Esophagus squamous epithelium (tissue), 5 donors: ENCODE data around the gene GPC5. TPM values are rescaled to one million over a fixed set of nuclear protein-coding genes. Genes with fewer than 3 reads are reported as not detected.

ENCODE experiments used
- DNase-seq: peaks from one replicate; lab custom pipeline; 2025; lab: John Stamatoyannopoulos, UW
- H3K27ac ChIP-seq, 4 donors: fragments of 200-600 bp; sonication (generic); one replicate each; pipeline ENCODE4 v1.5.1; 2016 to 2019; ENCODE audit warnings: mild to moderate bottlenecking in 1 of 4
- H3K27me3 ChIP-seq, 4 donors: fragments of 200-600 bp; sonication (generic); 1 replicate in 3 of 4; 2 replicates in 1 of 4; pipeline versions ENCODE4 v1.5.1 to v1.6.0; 2017 to 2021; ENCODE audit warnings: antibody characterized with exemption in 1 of 4
- H3K36me3 ChIP-seq, 3 donors: fragments of 200-600 bp; sonication (generic); one replicate each; pipeline ENCODE4 v1.5.1; 2016 to 2019
- H3K4me1 ChIP-seq, 3 donors: fragments of 200-600 bp; sonication (generic); one replicate each; pipeline ENCODE4 v1.5.1; 2017 to 2019
- H3K4me3 ChIP-seq, 4 donors: fragments of 200-600 bp; sonication (generic); 1 replicate in 3 of 4; 2 replicates in 1 of 4; pipeline ENCODE4 v1.5.1; 2016 to 2019; ENCODE audit warnings: mild to moderate bottlenecking in 2 of 4, moderate library complexity in 1 of 4
- H3K9me3 ChIP-seq, 3 donors: fragments of 200-600 bp; sonication (generic); one replicate each; pipeline ENCODE4 v1.5.1; 2016 to 2019
- CTCF ChIP-seq, 6 experiments: fragments of 450-650 bp in 4 of 6; fragments of 200-600 bp in 2 of 6; sonication (generic) in 2 of 6; IDR thresholded peaks; one replicate each; pipeline ENCODE4 v1.5.1; 2016 to 2019; ENCODE audit warnings: antibody characterized with exemption in 6 of 6, mild to moderate bottlenecking in 4 of 6, moderate library complexity in 4 of 6
- POLR2A ChIP-seq, 4 donors: fragments of 450-650 bp; IDR thresholded peaks; one replicate each; pipeline ENCODE4 v1.6.1; 2017; ENCODE audit warnings: antibody characterized with exemption in 4 of 4, mild to moderate bottlenecking in 4 of 4, moderate library complexity in 3 of 4
- WGBS, 2 donors: methylation state at CpG; one replicate each; pipeline ENCODE4 v1.1.5; 2018; 5-methylcytosine and 5-hydroxymethylcytosine counted together
- intact Hi-C: fragments of 100-400 bp; cut with DNase I; formaldehyde crosslinking; loops from one replicate; pipeline ENCODE4 v1.15.0; 2022
- total RNA-seq, 4 donors: library from RNA; depleted of rRNA; stranded (reverse); fragments of >200 nt; gene quantifications; one replicate each; pipeline ENCODE4 v1.1.0, GENCODE V29; 2016
- donor health status: DM: yes; HTN: yes; CAD: no.

Gene GPC5
- total RNA-seq, 4 donors from 2014 or later, result not detected

DNA sequence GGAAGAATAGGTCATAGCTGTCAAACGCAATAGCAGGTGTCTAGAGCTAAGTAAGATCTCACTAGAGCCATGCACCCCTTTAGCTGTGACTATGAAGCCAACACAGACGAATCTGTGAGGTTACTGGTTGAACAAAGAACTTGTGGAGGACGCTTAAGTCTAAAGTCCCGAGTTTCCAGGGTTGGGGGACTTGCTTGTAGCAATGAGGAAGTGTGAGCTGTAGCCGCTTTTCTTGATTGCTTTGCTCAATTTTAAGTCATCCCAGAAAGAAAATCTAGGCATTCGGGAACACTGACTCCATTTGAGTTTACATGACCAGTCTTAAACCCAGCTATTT is 1.6 kb downstream of the GPC5 start:
- Histone ChIP-seq H3K9me3 (no peaks in the 10 kb centered on the region), H3K4me3 (no peak overlapping the region)
- no peak for DNase-seq

DNA sequence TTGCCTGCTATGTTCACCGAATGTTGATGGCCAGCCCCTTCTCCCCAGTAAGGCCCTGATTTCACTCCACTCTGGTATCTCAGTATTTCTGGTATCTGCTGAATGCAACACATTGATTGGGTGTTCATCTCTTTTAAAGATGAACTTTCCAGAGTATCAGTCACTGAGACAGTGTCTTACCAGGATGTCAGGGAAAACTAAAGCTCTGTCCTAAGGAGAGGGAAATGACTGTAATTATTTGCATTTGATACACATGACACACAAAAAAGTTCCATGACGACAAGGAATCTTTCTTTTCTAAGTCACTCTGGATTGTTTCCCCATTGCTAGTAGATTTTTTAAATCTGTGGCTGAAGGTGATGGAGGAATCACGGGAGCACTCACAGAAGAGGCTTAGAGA is 2.2 kb downstream of the GPC5 start:
- no peaks in the 10 kb centered on the region for H3K9me3 ChIP-seq
- peaks cover 0 to 61% (median 19%) of the 10 kb centered on the region in 4 donors for H3K27me3 ChIP-seq
- no peaks in the 10 kb centered on the region for H3K36me3 ChIP-seq
- intact Hi-C loops, result no loop called here
- peaks cover 7 to 17% (median 8%) of the 10 kb centered on the region in 3 donors for H3K4me1 ChIP-seq
- 82 to 87% methylated on average over 3 of the region's 3 CpGs for WGBS, 2 donors
- no peak overlapping the region for H3K27ac ChIP-seq
- TF ChIP-seq CTCF (IDR thresholded peaks at IDR 0.05) (no peak), POLR2A (IDR thresholded peaks at IDR 0.05) (no peak)
- H3K4me3 ChIP-seq, result no peak overlapping the region
- DNase-seq, result no peak

More for the DNA sequence above, 1.6 kb downstream of the GPC5 start:
- peaks cover 7 to 17% (median 8%) of the 10 kb centered on the region in 3 donors for H3K4me1 ChIP-seq
- 63 to 82% methylated on average over 5 to 6 of the region's 6 CpGs for WGBS, 2 donors
- H3K27ac ChIP-seq, result no peak overlapping the region
- TF ChIP-seq CTCF (IDR thresholded peaks at IDR 0.05), result no peak
- TF ChIP-seq POLR2A (IDR thresholded peaks at IDR 0.05), result no peak
- intact Hi-C loops, result no loop called here
- H3K36me3 ChIP-seq, result no peaks in the 10 kb centered on the region
- H3K27me3 ChIP-seq, result peaks cover 0 to 68% (median 19%) of the 10 kb centered on the region in 4 donors

DNA sequence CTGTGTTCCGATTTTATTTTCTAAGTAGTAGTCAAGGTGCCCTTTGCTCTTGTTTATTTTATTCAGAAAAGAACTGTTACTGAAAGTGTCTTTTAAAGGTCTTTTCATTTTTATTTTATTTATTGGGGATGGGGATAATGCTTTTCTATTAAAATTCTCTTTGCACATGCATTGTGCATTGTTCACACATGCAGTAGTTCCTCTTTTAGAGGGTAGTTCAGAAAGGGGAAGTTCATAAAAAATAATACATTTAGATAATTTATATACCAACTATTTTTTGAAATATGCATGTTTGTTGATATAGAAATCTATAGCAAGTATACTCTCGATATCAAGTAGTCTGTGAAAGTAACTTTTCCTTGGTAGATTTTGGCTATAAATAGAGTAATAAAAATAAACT is 3.5 kb downstream of the GPC5 start:
- Histone ChIP-seq H3K4me3 (no peak overlapping the region), H3K4me1 (peaks cover 7 to 17% (median 8%) of the 10 kb centered on the region in 3 donors), H3K27ac (no peak overlapping the region), H3K9me3 (no peaks in the 10 kb centered on the region), H3K36me3 (no peaks in the 10 kb centered on the region), H3K27me3 (peaks cover 0 to 49% (median 18%) of the 10 kb centered on the region in 4 donors)
- 62 to 69% methylated on average over 2 of the region's 2 CpGs for WGBS, 2 donors
- intact Hi-C loops, result no loop called here
- no peak for DNase-seq
- TF ChIP-seq CTCF (IDR thresholded peaks at IDR 0.05) (no peak), POLR2A (IDR thresholded peaks at IDR 0.05) (no peak)

GRCh38 chr13:91405240-91405639 is 6.8 kb downstream of the GPC5 start:
- DNase-seq, result no peak
- H3K4me3 ChIP-seq, result no peak overlapping the region
- H3K36me3 ChIP-seq, result no peaks in the 10 kb centered on the region
- no peaks in the 10 kb centered on the region for H3K9me3 ChIP-seq
- H3K27me3 ChIP-seq, result peaks cover 0 to 22% (median 0%) of the 10 kb centered on the region in 4 donors
- H3K4me1 ChIP-seq, result no peaks in the 10 kb centered on the region
- TF ChIP-seq CTCF (IDR thresholded peaks at IDR 0.05) (no peak), POLR2A (IDR thresholded peaks at IDR 0.05) (no peak)
- WGBS, 2 donors, result 77 to 88% methylated on average over 5 to 6 of the region's 6 CpGs
- intact Hi-C loops, result no loop called here
- no peak overlapping the region for H3K27ac ChIP-seq

- H3K36me3 ChIP-seq, result no peaks in the 10 kb centered on the region
- 44 to 49% methylated on average over 5 of the region's 5 CpGs for WGBS, 2 donors
- no peak for DNase-seq
- H3K4me3 ChIP-seq, result no peak overlapping the region
- peaks cover 0 to 13% (median 0%) of the 10 kb centered on the region in 4 donors for H3K27me3 ChIP-seq
- intact Hi-C loops, result no loop called here
- no peak overlapping the region for H3K27ac ChIP-seq
- no peaks in the 10 kb centered on the region for H3K9me3 ChIP-seq
- H3K4me1 ChIP-seq, result no peaks in the 10 kb centered on the region
- TF ChIP-seq CTCF (IDR thresholded peaks at IDR 0.05), result peak in 1 of 6 experiments; percentile 25
- TF ChIP-seq POLR2A (IDR thresholded peaks at IDR 0.05), result no peak
Observed at GRCh38 chr13:91406619-91407018, 8.2 kb downstream of the GPC5 start.
